Measurements from ENCODE around the gene POU3F3. TPM values are rescaled to one million over a fixed set of nuclear protein-coding genes. Genes with fewer than 3 reads are reported as not detected.
A peak's percentile ranks its signal among the peaks of the same experiment; 100 is the strongest.

Gene POU3F3
- total and polyA plus RNA-seq, 12 donors: 0.03 to 0.18 (median 0.11) TPM; not detected in 4

DNA sequence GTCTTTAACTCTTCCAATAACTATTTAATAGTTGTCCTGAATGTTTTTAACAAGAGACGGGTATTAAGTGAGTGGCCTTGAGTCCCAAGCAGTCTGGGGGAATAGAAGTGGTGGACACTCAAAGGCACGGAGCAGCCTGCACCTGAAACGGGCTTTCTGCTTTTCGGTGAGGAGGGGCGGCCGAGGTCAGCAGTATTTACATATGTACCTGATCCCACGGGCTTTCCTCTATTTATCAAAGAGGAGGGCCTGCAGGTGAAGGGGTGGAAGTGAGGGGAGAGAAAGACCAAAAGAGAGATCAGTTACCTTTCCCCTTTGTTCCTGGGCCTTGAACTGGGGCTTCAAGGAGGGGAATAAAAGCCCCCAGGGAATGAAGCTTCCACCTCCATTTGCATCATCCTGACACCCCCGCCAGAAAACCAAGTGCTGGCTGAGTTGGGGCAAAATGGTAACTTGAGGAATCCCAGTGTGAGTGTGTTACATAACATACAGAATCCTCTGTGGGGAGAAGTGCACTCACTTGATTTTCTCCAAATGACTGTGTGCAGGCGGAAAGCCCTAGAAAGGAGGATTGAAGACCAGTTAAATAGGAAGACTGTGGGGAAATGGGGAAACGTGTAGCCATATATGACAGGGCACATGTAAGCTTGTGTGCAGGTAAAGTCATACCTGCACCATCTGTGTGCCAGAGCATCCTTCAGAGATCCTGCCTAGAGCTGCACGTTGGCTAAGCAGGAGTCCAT lies 12.4 kb downstream of the POU3F3 start:
- Histone ChIP-seq H3K27ac (no peak overlapping the region), H3K9me3 (replicated peaks in 1 of 3) (no peaks in the 10 kb centered on the region), H3K4me3 (no peak overlapping the region), H3K27me3 (peaks cover 87% of the 10 kb centered on the region), H3K4me1 (replicated peaks in 1 of 2) (no peaks in the 10 kb centered on the region), H3K36me3 (replicated peaks in 1 of 2) (no peaks in the 10 kb centered on the region)
- WGBS, 4 donors: 7 to 9% (median 7%) methylated on average over 11 of the region's 11 CpGs
- no peak for TF ChIP-seq CTCF (IDR thresholded peaks at IDR 0.05)
- no peak for TF ChIP-seq POLR2A (IDR thresholded peaks at IDR 0.05)
- intact Hi-C loops (cut with DNase I): loop anchor here in 1 of 2 donors (10.0 kb wide), 1 partner anchor 1701 kb away; no protein-coding TSS in a partner anchor
- DNase-seq: no peak

DNA sequence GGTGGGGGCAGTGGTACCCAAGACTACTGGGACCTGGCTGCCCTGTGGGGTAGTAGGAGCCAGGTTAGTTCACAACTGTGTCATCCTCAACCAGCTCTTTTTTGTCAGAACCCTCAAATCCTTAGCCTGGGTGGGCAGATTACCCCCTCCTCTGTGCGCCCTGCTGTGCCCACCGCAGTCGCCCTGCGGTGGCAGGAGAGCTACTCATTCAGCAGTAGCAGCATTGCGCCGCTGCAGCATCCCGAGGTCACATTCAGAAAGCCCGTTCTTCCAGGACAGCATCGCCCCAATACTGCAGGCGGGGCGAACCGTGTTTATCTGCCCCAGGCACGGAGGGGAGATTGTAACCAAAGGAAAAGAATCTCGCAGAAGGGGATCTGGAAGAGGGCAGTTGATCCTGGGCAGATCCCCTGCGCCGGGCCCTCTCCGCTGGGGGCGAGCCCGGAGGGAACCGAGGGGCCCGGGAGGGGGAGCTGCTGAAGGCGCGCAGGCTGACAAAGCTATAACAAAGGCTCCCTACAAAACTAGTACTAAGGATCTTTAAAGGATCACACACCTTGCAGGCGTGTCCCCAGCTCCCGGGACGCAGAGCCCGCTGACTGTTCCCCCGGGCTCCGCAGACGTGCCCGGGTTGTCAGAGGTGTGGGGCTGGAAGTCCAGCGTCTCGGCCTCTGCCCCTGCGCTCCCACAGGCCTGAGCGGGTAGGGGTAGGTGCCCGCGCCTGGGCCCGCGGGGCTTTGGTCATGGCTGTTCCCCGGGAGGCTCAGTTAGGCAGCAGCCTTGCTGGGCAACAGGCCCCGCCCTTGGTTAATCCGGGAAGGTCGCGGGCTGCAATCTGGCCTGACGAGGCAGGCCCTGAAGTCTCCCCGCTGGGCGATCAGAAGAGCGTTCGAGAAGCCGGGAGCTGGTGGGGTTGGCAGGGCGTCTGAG lies 13.2 kb downstream of the POU3F3 start:
- intact Hi-C loops (cut with DNase I): loop anchor here in 1 of 2 donors (10.0 kb wide), 1 partner anchor 1702 kb away; no protein-coding TSS in a partner anchor
- peaks cover 0 to under 1% of the 10 kb centered on the region in 2 donors for H3K4me1 ChIP-seq (replicated peaks in 1 of 2)
- no peak overlapping the region for H3K4me3 ChIP-seq
- no peaks in the 10 kb centered on the region for H3K9me3 ChIP-seq (replicated peaks in 1 of 3)
- WGBS, 4 donors: 2 to 3% (median 3%) methylated on average over 26 to 51 of the region's 51 CpGs
- H3K27me3 ChIP-seq: peaks cover 81% of the 10 kb centered on the region
- TF ChIP-seq CTCF (IDR thresholded peaks at IDR 0.05) (no peak), POLR2A (IDR thresholded peaks at IDR 0.05) (no peak)
- no peak overlapping the region for H3K27ac ChIP-seq
- DNase-seq: no peak
- no peaks in the 10 kb centered on the region for H3K36me3 ChIP-seq (replicated peaks in 1 of 2)

DNA sequence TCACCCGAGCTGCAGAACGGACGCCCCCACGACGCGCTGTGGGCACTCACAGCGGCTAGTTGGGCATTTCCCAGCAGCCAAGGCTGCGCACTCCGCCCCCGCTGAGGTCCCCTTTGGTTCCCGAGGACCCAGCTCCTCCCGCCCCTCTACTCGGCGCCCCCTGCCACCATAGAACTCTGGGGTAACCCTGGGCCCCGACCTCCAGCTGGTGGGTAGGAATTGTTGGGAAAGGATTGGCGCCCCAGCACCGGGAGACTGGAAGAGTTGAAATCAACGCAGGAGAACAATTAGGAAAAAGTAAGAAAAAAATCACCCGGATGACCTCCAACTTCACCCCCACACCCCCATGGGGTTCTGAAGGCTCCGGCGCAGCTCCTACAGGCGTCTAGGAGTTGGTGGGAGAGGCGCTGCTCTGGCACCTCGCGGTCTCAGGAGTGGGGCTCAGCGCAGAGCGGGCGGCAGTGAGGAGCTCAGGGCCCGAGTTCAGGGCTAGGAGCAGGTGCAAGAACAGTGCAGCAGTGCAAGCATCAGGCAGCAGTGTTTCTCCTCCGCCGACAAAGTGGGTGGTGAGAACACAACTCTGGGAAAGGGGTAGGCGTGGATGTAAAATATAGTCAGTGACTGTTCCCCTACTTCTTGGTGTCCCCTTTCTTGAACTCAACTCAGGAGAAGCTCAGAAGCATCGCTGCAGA lies 14.0 kb downstream of the POU3F3 start:
- DNase-seq: peak in 1 of 7 donors; percentile 20
- H3K9me3 ChIP-seq (replicated peaks in 1 of 3): no peaks in the 10 kb centered on the region
- H3K4me3 ChIP-seq: no peak overlapping the region
- no peaks in the 10 kb centered on the region for H3K36me3 ChIP-seq (replicated peaks in 1 of 2)
- TF ChIP-seq CTCF (IDR thresholded peaks at IDR 0.05): no peak
- no peak for TF ChIP-seq POLR2A (IDR thresholded peaks at IDR 0.05)
- 8 to 9% (median 8%) methylated on average over 22 to 33 of the region's 33 CpGs for WGBS, 4 donors
- intact Hi-C loops (cut with DNase I): loop anchor here in 1 of 2 donors (10.0 kb wide), 1 partner anchor 1703 kb away; no protein-coding TSS in a partner anchor
- no peak overlapping the region for H3K27ac ChIP-seq
- H3K27me3 ChIP-seq: peaks cover 77% of the 10 kb centered on the region
- H3K4me1 ChIP-seq (replicated peaks in 1 of 2): peaks cover 4 to 8% of the 10 kb centered on the region in 2 donors

Data from adrenal gland (tissue), 12 donors.